ENCODE data around the gene CNN2. TPM values are rescaled to one million over a fixed set of nuclear protein-coding genes. Genes with fewer than 3 reads are reported as not detected.

CNN2 gene
- total and polyA plus RNA-seq, 9 of the 15 experiments (the other 6 are each of a cell fraction or from before 2014, with no cell fraction given): 12.1 to 174 (median 52.7) TPM

DNA sequence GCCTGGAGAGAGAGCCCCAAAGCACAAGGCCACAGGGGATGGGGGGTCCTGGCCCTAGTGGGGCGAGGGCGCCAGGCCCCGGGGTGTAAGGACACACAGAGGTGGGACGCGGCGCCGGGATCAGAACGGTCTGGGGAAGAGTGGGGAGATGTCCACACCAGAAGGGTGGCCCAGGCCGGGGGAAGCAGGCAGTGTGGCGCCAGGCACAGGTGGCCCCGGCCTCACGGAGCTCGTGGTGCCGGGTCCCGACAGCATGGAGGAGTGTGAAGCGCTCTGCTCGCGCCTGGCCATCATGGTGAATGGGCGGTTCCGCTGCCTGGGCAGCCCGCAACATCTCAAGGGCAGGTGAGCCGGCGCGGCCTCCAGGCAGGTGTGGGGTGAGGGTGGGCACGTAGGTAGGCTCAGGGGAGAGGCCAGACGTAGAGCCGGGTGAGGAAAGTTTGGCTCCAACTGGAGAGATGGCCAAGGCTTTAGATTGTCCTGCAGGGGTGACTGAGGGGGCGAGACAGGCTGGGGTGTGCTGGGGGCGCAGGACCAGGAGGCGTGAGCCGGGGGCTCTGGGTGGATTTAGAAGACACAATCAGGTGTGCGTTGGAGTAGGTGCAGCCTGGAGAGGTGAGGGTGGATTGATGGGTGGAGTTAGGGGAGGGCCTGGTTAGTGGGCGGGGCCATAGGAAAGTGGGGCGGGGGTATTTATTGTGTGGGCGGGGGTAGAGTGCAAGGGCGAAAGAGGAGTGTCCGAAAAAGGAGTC, 37.7 kb downstream of the CNN2 start:
- intact Hi-C loops (cut with micrococcal nuclease): no loop called here
- ChIA-PET CTCF (ENCODE audit: low intra/inter-chr PET ratio) (no interaction called here), POLR2A (interaction anchor here (1.3 kb wide), 1 partner anchor 11 kb away, joined by 5 read pairs; no protein-coding TSS in a partner anchor)
- WGBS (ENCODE audit: insufficient coverage, low coverage, missing lambda C conversion rate): 93% methylated on average over 33 of the region's 37 CpGs
- in situ Hi-C loops (cut with MboI): no loop called here
- Histone ChIP-seq H3K36me3 (ENCODE audit: control insufficient read depth, insufficient read depth, low read length) (peaks cover 24% of the 10 kb centered on the region), H3K27ac (ENCODE audit: extremely low read depth, low read depth, low read length) (no peak overlapping the region), H3K27me3 (ENCODE audit: control insufficient read depth in 2 of 2, insufficient read depth in 2 of 2, low read length in 2 of 2) (no peaks in the 10 kb centered on the region), H3K79me2 (ENCODE audit: control insufficient read depth, insufficient read depth, low read length) (no peaks in the 10 kb centered on the region), H4K20me1 (replicated peaks; ENCODE audit: control insufficient read depth, insufficient read depth, low read length) (no peaks in the 10 kb centered on the region), H3K4me2 (ENCODE audit: insufficient read depth, low read length) (0 out of 2 replicates have a peak overlapping the region, but pooled peaks have one; percentile 1), H3K9me1 (ENCODE audit: control insufficient read depth, insufficient read depth, low read length) (no peaks in the 10 kb centered on the region), H3K9me3 (replicated peaks; ENCODE audit: control insufficient read depth, insufficient read depth, low read depth, low read length) (no peaks in the 10 kb centered on the region), H2AFZ (ENCODE audit: low read depth, low read length) (no peak overlapping the region), H3K9ac (ENCODE audit: insufficient read depth in 1 of 2, low read depth in 2 of 2, low read length in 2 of 2) (no peak overlapping the region; a peak in 1 of 4 replicates), H3K4me3 (no peak overlapping the region), H3K4me1 (replicated peaks in 1 of 2; ENCODE audit: control insufficient read depth in 2 of 2, insufficient read depth in 2 of 2, low read length in 2 of 2) (peaks cover 9 to 74% of the 10 kb centered on the region in 2 experiments)
- DNase-seq (ENCODE audit: extremely low read depth in 1 of 4, low spot score in 3 of 4): peak in 3 of 4 experiments; percentile 30 to 42 (median 41)
- TF ChIP-seq EP300 (IDR thresholded peaks at IDR 0.05; ENCODE audit: low read length) (no peak), KDM5B (IDR thresholded peaks at IDR 0.05; ENCODE audit: insufficient replicate concordance, low read depth, low read length) (peak; percentile 10), KLF13 (tag; IDR thresholded peaks at IDR 0.05; ENCODE audit: borderline replicate concordance, low read depth) (no peak), RFX1 (IDR thresholded peaks at IDR 0.05) (no peak), PHF20 (IDR thresholded peaks at IDR 0.05; ENCODE audit: partially characterized antibody) (no peak), MYBL2 (IDR thresholded peaks at IDR 0.05; ENCODE audit: low read depth) (no peak), MYBL2 (CRISPR knock-in tag; IDR thresholded peaks at IDR 0.05; ENCODE audit: borderline replicate concordance) (no peak), EGR1 (conservative IDR thresholded peaks at IDR 0.05) (peak; percentile 53), POLR2G (IDR thresholded peaks at IDR 0.05; ENCODE audit: low read depth, low read length) (peak; percentile 81), DACH1 (IDR thresholded peaks at IDR 0.05; ENCODE audit: partially characterized antibody) (no peak), ASH1L (IDR thresholded peaks at IDR 0.05; ENCODE audit: borderline replicate concordance, low read depth, partially characterized antibody) (no peak), MYNN (IDR thresholded peaks at IDR 0.05) (no peak), MYNN (CRISPR knock-in tag; IDR thresholded peaks at IDR 0.05) (no peak), ZNF785 (CRISPR knock-in tag; IDR thresholded peaks at IDR 0.05) (no peak), NR2C1 (IDR thresholded peaks at IDR 0.05) (no peak), NR2C1 (tag; IDR thresholded peaks at IDR 0.05) (no peak), ZNF224 (CRISPR knock-in tag; IDR thresholded peaks at IDR 0.05) (no peak), FIP1L1 (IDR thresholded peaks at IDR 0.05; ENCODE audit: low read depth, low read length, poor library complexity, severe bottlenecking) (peak; percentile 66), ZC3H4 (CRISPR knock-in tag; IDR thresholded peaks at IDR 0.05; ENCODE audit: borderline replicate concordance) (0 out of 2 replicates have a peak, but pooled peaks have one; percentile 37)
- TF ChIP-seq, protein P1, sequence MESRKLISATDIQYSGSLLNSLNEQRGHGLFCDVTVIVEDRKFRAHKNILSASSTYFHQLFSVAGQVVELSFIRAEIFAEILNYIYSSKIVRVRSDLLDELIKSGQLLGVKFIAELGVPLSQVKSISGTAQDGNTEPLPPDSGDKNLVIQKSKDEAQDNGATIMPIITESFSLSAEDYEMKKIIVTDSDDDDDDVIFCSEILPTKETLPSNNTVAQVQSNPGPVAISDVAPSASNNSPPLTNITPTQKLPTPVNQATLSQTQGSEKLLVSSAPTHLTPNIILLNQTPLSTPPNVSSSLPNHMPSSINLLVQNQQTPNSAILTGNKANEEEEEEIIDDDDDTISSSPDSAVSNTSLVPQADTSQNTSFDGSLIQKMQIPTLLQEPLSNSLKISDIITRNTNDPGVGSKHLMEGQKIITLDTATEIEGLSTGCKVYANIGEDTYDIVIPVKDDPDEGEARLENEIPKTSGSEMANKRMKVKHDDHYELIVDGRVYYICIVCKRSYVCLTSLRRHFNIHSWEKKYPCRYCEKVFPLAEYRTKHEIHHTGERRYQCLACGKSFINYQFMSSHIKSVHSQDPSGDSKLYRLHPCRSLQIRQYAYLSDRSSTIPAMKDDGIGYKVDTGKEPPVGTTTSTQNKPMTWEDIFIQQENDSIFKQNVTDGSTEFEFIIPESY (CRISPR knock-in tag; IDR thresholded peaks at IDR 0.05): peak; percentile 61
- TF ChIP-seq, protein P2, sequence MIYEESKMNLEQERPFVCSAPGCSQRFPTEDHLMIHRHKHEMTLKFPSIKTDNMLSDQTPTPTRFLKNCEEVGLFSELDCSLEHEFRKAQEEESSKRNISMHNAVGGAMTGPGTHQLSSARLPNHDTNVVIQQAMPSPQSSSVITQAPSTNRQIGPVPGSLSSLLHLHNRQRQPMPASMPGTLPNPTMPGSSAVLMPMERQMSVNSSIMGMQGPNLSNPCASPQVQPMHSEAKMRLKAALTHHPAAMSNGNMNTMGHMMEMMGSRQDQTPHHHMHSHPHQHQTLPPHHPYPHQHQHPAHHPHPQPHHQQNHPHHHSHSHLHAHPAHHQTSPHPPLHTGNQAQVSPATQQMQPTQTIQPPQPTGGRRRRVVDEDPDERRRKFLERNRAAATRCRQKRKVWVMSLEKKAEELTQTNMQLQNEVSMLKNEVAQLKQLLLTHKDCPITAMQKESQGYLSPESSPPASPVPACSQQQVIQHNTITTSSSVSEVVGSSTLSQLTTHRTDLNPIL (CRISPR knock-in tag; IDR thresholded peaks at IDR 0.05): no peak
- ATAC-seq: peak; percentile 28; the same call in 2 of the 3 replicates
- no TSS peak for BruUV-seq (replicated peaks)
- no peak for FAIRE-seq
